Panc1 (cell line): ENCODE data around the gene MGA. TPM values are rescaled to one million over a fixed set of nuclear protein-coding genes. Genes with fewer than 3 reads are reported as not detected.

Experiments used
- ATAC-seq: fragments of 200-7000 bp; cut with Tn5 transposase; 2 replicates; pipeline ENCODE4 v1.9.1; 2020; ENCODE audit warnings: mild to moderate bottlenecking, moderate library complexity
- BruUV-seq: library from RNA; stranded (reverse); fragments of 400-500 nt; replicated peaks from 2 replicates; lab custom pipeline; 2021; lab: Mats Ljungman, UMichigan
- CTCF ChIA-PET: fragments of 300-600 bp; sonication (Branson Sonifier 250); formaldehyde crosslinking; loops from one replicate; lab custom pipeline; 2022; ENCODE audit warnings: antibody characterized with exemption; lab: Charles Lee
- POLR2A ChIA-PET: fragments of 300-600 bp; sonication (Branson Sonifier 250); formaldehyde crosslinking; loops from one replicate; lab custom pipeline; 2022; ENCODE audit warnings: antibody characterized with exemption; lab: Charles Lee
- DNase-seq: peaks from one replicate; pipeline ENCODE4 v3.0.0-alpha.2; 2010; ENCODE audit warnings: low read depth, low spot score
- H3K27ac ChIP-seq: 2 replicates; pipeline ENCODE4 v1.5.1; 2011; ENCODE audit warnings: mild to moderate bottlenecking, low read length, inconsistent platforms
- H3K27me3 ChIP-seq: fragments of 200-500 bp; sonication (Bioruptor generic); 2 replicates; pipeline ENCODE4 v1.6.0; 2014; ENCODE audit warnings: low read length, inconsistent platforms; ENCODE audit not compliant: control insufficient read depth, insufficient read depth
- H3K36me3 ChIP-seq: fragments of 200-500 bp; sonication (Bioruptor generic); 2 replicates; pipeline ENCODE4 v1.5.1; 2014; ENCODE audit warnings: inconsistent platforms, mild to moderate bottlenecking, low read length, moderate library complexity; ENCODE audit not compliant: control insufficient read depth, insufficient read depth
- H3K4me1 ChIP-seq: 2 replicates; pipeline ENCODE4 v1.5.1; 2011; ENCODE audit warnings: inconsistent platforms, mild to moderate bottlenecking, low read length, moderate library complexity; ENCODE audit not compliant: control insufficient read depth, insufficient read depth
- H3K4me3 ChIP-seq, 2 experiments: 2 replicates each; pipeline ENCODE4 v1.5.1; 2011 to 2012; ENCODE audit warnings: low read depth in 2 of 2, low read length in 2 of 2, mild to moderate bottlenecking in 2 of 2, inconsistent platforms in 1 of 2, moderate library complexity in 1 of 2
- H3K9me3 ChIP-seq: fragments of 200-500 bp; sonication (Bioruptor generic); 2 replicates; pipeline ENCODE4 v1.5.1; 2014; ENCODE audit warnings: low read depth, mild to moderate bottlenecking, inconsistent platforms, low read length, moderate library complexity; ENCODE audit not compliant: control insufficient read depth, insufficient read depth
- POLR2AphosphoS5 ChIP-seq: IDR thresholded peaks from 2 replicates; pipeline ENCODE4 v1.6.1; 2012; ENCODE audit warnings: mild to moderate bottlenecking, low read depth, low read length, moderate library complexity
- SIN3A ChIP-seq: IDR thresholded peaks from 2 replicates; pipeline ENCODE4 v1.6.1; 2012; ENCODE audit warnings: low read depth, mild to moderate bottlenecking, low read length, moderate library complexity, borderline replicate concordance; ENCODE audit not compliant: insufficient read depth
- TCF7L2 ChIP-seq: IDR thresholded peaks from 2 replicates; pipeline ENCODE4 v1.6.1; 2011; ENCODE audit warnings: mild to moderate bottlenecking, low read depth, low read length, inconsistent platforms
- in situ Hi-C: cut with HindIII; loops from 2 replicates; pipeline ENCODE4 v1.10.0; 2016; ENCODE audit warnings: low sequenced_read_pairs, low pct_unique_long_range_greater_than_20kb
- intact Hi-C: fragments of 100-400 bp; cut with micrococcal nuclease; formaldehyde crosslinking; loops from one replicate; pipeline ENCODE4 v1.10.0; 2022; ENCODE audit not compliant: unreplicated experiment
- total RNA-seq: library from RNA; stranded (reverse); gene quantifications from one replicate; pipeline ENCODE4 v1.2.1, GENCODE V29; 2021; ENCODE audit not compliant: unreplicated experiment
- TF ChIP-seq, protein P1 (sequence below): fragments of 450-650 bp; IDR thresholded peaks from 2 replicates; pipeline ENCODE4 v1.5.1; 2017; ENCODE audit warnings: mild to moderate bottlenecking
- TF ChIP-seq, protein P2 (sequence below), 2 experiments: IDR thresholded peaks; 2 replicates each; pipeline ENCODE4 v1.6.1; 2011 to 2012; ENCODE audit warnings: low read depth in 2 of 2, control low read depth in 1 of 2, low read length in 1 of 2, mild to moderate bottlenecking in 1 of 2, moderate library complexity in 1 of 2; ENCODE audit not compliant: insufficient read depth in 1 of 2

MGA gene
- total RNA-seq, 1 experiment from 2014 or later = 43.6 TPM

DNA sequence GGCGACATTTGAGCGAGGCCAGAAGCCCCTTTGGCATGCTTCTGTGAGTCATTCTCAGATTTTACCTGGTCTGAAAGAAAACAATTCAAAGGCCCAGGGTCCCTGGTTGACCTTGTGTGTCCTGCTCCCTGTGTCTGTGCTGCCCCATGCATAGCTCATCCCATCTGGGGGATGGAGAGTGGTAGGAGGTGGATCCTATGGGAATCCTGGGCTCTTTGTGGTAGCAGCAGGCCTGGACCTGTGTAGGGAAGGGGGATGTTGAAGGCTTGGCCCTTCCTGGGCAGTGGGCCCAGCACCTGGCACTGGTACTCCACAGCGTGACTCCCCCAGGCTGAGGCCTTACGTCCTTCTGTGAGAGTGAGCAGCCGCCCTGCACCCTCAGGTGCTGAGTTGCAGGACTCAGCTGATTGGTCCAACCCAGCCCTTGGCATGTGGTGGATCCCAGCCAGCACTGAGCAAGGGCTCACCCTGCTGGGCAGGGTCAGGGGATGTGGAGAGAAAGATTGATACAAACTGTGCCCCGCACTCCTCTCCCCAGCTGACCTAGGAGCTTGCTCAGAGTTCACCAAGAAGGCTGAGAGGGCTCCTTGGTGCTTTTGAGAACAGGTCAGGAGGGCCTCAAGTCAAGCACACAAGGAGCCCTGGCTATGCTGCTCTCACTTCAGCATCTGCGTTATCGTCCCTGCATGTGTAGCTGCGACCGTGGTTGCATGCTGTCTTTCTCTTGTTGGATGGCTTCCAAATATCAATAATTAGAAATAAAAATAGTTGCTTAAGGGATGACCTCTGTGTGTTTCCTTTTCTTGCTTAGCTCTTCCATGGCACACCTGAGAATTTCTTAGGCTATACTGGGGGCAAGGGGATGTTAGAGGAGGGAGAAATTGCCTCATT is 146.3 kb downstream of the MGA start:
- ATAC-seq (0 out of 2 replicates have a peak, but pooled peaks have one; percentile 31), DNase-seq (no peak)
- intact Hi-C loops (no loop called here), in situ Hi-C loops (no loop called here)
- no peaks in the 10 kb centered on the region for H3K27me3 ChIP-seq
- POLR2A ChIA-PET = interaction anchor here (0.6 kb wide), 1 partner anchor 183 kb away, joined by 6 read pairs; no protein-coding TSS in a partner anchor
- CTCF ChIA-PET = no interaction called here
- H3K27ac ChIP-seq = no peak overlapping the region
- H3K36me3 ChIP-seq = no peaks in the 10 kb centered on the region
- BruUV-seq = no TSS peak
- H3K4me3 ChIP-seq = no peak overlapping the region
- no peaks in the 10 kb centered on the region; the same call in 1 of the 2 replicates for H3K4me1 ChIP-seq
- no peak for TF ChIP-seq TCF7L2
- TF ChIP-seq, protein P1, sequence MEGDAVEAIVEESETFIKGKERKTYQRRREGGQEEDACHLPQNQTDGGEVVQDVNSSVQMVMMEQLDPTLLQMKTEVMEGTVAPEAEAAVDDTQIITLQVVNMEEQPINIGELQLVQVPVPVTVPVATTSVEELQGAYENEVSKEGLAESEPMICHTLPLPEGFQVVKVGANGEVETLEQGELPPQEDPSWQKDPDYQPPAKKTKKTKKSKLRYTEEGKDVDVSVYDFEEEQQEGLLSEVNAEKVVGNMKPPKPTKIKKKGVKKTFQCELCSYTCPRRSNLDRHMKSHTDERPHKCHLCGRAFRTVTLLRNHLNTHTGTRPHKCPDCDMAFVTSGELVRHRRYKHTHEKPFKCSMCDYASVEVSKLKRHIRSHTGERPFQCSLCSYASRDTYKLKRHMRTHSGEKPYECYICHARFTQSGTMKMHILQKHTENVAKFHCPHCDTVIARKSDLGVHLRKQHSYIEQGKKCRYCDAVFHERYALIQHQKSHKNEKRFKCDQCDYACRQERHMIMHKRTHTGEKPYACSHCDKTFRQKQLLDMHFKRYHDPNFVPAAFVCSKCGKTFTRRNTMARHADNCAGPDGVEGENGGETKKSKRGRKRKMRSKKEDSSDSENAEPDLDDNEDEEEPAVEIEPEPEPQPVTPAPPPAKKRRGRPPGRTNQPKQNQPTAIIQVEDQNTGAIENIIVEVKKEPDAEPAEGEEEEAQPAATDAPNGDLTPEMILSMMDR = no peak
- TF ChIP-seq POLR2AphosphoS5 = no peak
- TF ChIP-seq, protein P2, sequence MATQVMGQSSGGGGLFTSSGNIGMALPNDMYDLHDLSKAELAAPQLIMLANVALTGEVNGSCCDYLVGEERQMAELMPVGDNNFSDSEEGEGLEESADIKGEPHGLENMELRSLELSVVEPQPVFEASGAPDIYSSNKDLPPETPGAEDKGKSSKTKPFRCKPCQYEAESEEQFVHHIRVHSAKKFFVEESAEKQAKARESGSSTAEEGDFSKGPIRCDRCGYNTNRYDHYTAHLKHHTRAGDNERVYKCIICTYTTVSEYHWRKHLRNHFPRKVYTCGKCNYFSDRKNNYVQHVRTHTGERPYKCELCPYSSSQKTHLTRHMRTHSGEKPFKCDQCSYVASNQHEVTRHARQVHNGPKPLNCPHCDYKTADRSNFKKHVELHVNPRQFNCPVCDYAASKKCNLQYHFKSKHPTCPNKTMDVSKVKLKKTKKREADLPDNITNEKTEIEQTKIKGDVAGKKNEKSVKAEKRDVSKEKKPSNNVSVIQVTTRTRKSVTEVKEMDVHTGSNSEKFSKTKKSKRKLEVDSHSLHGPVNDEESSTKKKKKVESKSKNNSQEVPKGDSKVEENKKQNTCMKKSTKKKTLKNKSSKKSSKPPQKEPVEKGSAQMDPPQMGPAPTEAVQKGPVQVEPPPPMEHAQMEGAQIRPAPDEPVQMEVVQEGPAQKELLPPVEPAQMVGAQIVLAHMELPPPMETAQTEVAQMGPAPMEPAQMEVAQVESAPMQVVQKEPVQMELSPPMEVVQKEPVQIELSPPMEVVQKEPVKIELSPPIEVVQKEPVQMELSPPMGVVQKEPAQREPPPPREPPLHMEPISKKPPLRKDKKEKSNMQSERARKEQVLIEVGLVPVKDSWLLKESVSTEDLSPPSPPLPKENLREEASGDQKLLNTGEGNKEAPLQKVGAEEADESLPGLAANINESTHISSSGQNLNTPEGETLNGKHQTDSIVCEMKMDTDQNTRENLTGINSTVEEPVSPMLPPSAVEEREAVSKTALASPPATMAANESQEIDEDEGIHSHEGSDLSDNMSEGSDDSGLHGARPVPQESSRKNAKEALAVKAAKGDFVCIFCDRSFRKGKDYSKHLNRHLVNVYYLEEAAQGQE (IDR thresholded peaks at IDR 0.05; ENCODE audit: insufficient read depth in 1 of 2, low read depth in 2 of 2, low read length in 1 of 2) = no peak
- TF ChIP-seq SIN3A = no peak
- H3K9me3 ChIP-seq = no peaks in the 10 kb centered on the region

DNA sequence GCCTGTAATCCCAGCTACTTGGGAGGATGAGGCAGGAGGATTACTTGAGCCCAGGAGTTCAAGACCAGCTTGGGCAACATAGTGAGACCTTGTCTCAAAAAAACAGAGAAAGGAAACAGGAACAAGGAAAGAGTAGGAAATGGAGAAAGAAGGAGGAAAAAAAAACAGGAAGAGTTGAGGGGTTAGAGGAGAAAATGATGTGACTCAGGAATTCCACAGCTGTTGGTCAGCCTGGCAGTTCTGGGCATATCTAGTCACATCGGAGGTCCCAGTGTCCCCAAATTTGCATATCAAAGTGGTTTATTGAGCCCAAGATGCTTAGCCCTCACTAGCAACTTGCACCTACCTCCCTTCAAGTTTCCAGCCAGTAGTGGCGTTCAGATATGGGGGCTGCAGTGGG is 148.9 kb downstream of the MGA start:
- ChIA-PET CTCF (interaction anchor here (0.6 to 1.0 kb wide), 2 partner anchors 35 to 304 kb away, joined by 3 read pairs; partner anchors contain the start of gene MAPKBP1), POLR2A (no interaction called here)
- intact Hi-C loops = no loop called here
- TF ChIP-seq TCF7L2 = no peak
- no peak for TF ChIP-seq SIN3A
- TF ChIP-seq POLR2AphosphoS5 = no peak
- TF ChIP-seq, protein P2 (IDR thresholded peaks at IDR 0.05; ENCODE audit: insufficient read depth in 1 of 2, low read depth in 2 of 2, low read length in 1 of 2) = no peak
- TF ChIP-seq, protein P1 = no peak
- no TSS peak for BruUV-seq
- Histone ChIP-seq H3K9me3 (no peaks in the 10 kb centered on the region), H3K27me3 (no peaks in the 10 kb centered on the region), H3K27ac (no peak overlapping the region), H3K4me1 (no peaks in the 10 kb centered on the region; the same call in 1 of the 2 replicates), H3K36me3 (no peaks in the 10 kb centered on the region), H3K4me3 (no peak overlapping the region)
- DNase-seq (no peak), ATAC-seq (no peak)
- in situ Hi-C loops = no loop called here
